IMR-90 (cell line): ENCODE results near the gene RAMP3. TPM values are rescaled to one million over a fixed set of nuclear protein-coding genes. Genes with fewer than 3 reads are reported as not detected.
"Not testable (repeated sequence)": the region's sequence is repeated elsewhere in the genome, so short reads cannot be mapped to it uniquely, and the experiment has no call there.

Experiments used
- ATAC-seq: fragments of 200-7000 bp; cut with Tn5 transposase; 2 replicates; pipeline ENCODE4 v1.9.1; 2020; ENCODE audit warnings: low read depth, mild to moderate bottlenecking, moderate library complexity
- BruUV-seq: library from RNA; stranded (reverse); fragments of 400-500 nt; replicated peaks from 2 replicates; lab custom pipeline; 2021; lab: Mats Ljungman, UMichigan
- CTCF ChIA-PET: fragments of 300-600 bp; formaldehyde crosslinking; extraction: SDS; loops from one replicate; lab custom pipeline; 2021; ENCODE audit warnings: antibody characterized with exemption; lab: Yijun Ruan, JAX
- POLR2A ChIA-PET: fragments of 300-600 bp; sonication (Branson Sonifier 250); formaldehyde crosslinking; loops from one replicate; lab custom pipeline; 2022; ENCODE audit warnings: antibody characterized with exemption; ENCODE audit not compliant: unreplicated experiment; lab: Charles Lee
- DNase-seq: peaks from one replicate; pipeline ENCODE4 v3.0.0; 2013
- H2AFZ ChIP-seq: replicated peaks from 2 replicates; pipeline ENCODE3; 2013; ENCODE audit warnings: low read length, mild to moderate bottlenecking; ENCODE audit not compliant: poor library complexity
- H2AK5ac ChIP-seq: 2 replicates; pipeline ENCODE4 v1.6.1; 2013; ENCODE audit warnings: low read depth, low read length, inconsistent platforms
- H2AK9ac ChIP-seq: replicated peaks from 2 replicates; pipeline ENCODE3; 2013; ENCODE audit warnings: mild to moderate bottlenecking, low read depth, low read length, moderate library complexity; ENCODE audit not compliant: poor library complexity
- H2BK120ac ChIP-seq: 2 replicates; pipeline ENCODE4 v1.6.1; 2013; ENCODE audit warnings: low read depth, low read length, inconsistent platforms
- H2BK15ac ChIP-seq: 3 replicates; pipeline ENCODE4 v1.6.1; 2013; ENCODE audit warnings: low read depth, low read length, inconsistent platforms
- H2BK20ac ChIP-seq: 2 replicates; pipeline ENCODE4 v1.6.1; 2013; ENCODE audit warnings: low read depth, mild to moderate bottlenecking, inconsistent platforms, low read length, moderate library complexity
- H2BK5ac ChIP-seq: 2 replicates; pipeline ENCODE4 v1.6.1; 2013; ENCODE audit warnings: mild to moderate bottlenecking, low read depth, low read length, inconsistent platforms; ENCODE audit not compliant: poor library complexity, severe bottlenecking
- H3K14ac ChIP-seq: replicated peaks from 2 replicates; pipeline ENCODE4 v1.6.1; 2013; ENCODE audit warnings: low read depth, low read length, inconsistent platforms
- H3K18ac ChIP-seq: 2 replicates; pipeline ENCODE4 v1.6.1; 2013; ENCODE audit warnings: low read depth, low read length, control low read depth
- H3K23ac ChIP-seq: 2 replicates; pipeline ENCODE4 v1.6.1; 2013; ENCODE audit warnings: low read depth, low read length, inconsistent platforms
- H3K27ac ChIP-seq: 2 replicates; pipeline ENCODE4 v1.5.1; 2013; ENCODE audit warnings: mild to moderate bottlenecking, control low read depth, low read length; ENCODE audit not compliant: insufficient read depth
- H3K27me3 ChIP-seq: 2 replicates; pipeline ENCODE4 v1.6.1; 2013; ENCODE audit warnings: low read length; ENCODE audit not compliant: control insufficient read depth, insufficient read depth
- H3K36me3 ChIP-seq: 2 replicates; pipeline ENCODE4 v1.6.1; 2013; ENCODE audit warnings: low read length, mixed read lengths; ENCODE audit not compliant: control insufficient read depth, insufficient read depth
- H3K4ac ChIP-seq: 2 replicates; pipeline ENCODE4 v1.6.1; 2013; ENCODE audit warnings: low read depth, low read length, inconsistent platforms
- H3K4me1 ChIP-seq: 2 replicates; pipeline ENCODE4 v1.6.1; 2013; ENCODE audit warnings: low read length, mixed read lengths; ENCODE audit not compliant: control insufficient read depth, insufficient read depth
- H3K4me2 ChIP-seq: 2 replicates; pipeline ENCODE4 v1.6.1; 2013; ENCODE audit warnings: low read depth, mild to moderate bottlenecking, control low read depth, low read length, moderate library complexity
- H3K4me3 ChIP-seq: 2 replicates; pipeline ENCODE4 v1.5.1; 2013; ENCODE audit warnings: low read depth, mild to moderate bottlenecking, control low read depth, low read length, moderate library complexity; ENCODE audit not compliant: insufficient read depth
- H3K56ac ChIP-seq: 2 replicates; pipeline ENCODE4 v1.6.1; 2013; ENCODE audit warnings: low read length, inconsistent platforms; ENCODE audit not compliant: insufficient read depth; ENCODE audit errors: extremely low read depth
- H3K79me1 ChIP-seq, 2 experiments: 2 replicates each; pipeline ENCODE4 v1.6.1; 2013; ENCODE audit warnings: low read length in 2 of 2, inconsistent platforms in 1 of 2, low read depth in 1 of 2
- H3K9ac ChIP-seq: 2 replicates; pipeline ENCODE4 v1.6.1; 2013; ENCODE audit warnings: low read depth, low read length, control low read depth
- H3K9me1 ChIP-seq: 2 replicates; pipeline ENCODE4 v1.6.1; 2013; ENCODE audit warnings: low read length, inconsistent platforms; ENCODE audit not compliant: insufficient read depth
- H3K9me3 ChIP-seq: 2 replicates; pipeline ENCODE4 v1.6.1; 2013; ENCODE audit warnings: low read length; ENCODE audit not compliant: control insufficient read depth, insufficient read depth
- H4K20me1 ChIP-seq: 2 replicates; pipeline ENCODE4 v1.6.1; 2013; ENCODE audit warnings: low read length, inconsistent platforms; ENCODE audit not compliant: insufficient read depth
- H4K5ac ChIP-seq: 2 replicates; pipeline ENCODE4 v1.6.1; 2013; ENCODE audit warnings: mild to moderate bottlenecking, low read depth, low read length, control low read depth
- H4K8ac ChIP-seq, 2 experiments: 2 replicates each; pipeline ENCODE4 v1.6.1; 2013; ENCODE audit warnings: low read depth in 2 of 2, low read length in 2 of 2, control low read depth in 1 of 2, inconsistent platforms in 1 of 2
- H4K91ac ChIP-seq: 2 replicates; pipeline ENCODE4 v1.6.1; 2013; ENCODE audit warnings: low read depth, low read length, inconsistent platforms; ENCODE audit not compliant: insufficient read depth
- WGBS, 2 experiments: methylation state at CpG; one replicate each; pipeline versions ENCODE4 v1.1.5 to v1.1.7; 2013; ENCODE audit warnings: missing lambda C conversion rate in 2 of 2; ENCODE audit not compliant: insufficient read length in 1 of 2; ENCODE audit errors: extremely low coverage in 2 of 2; 5-methylcytosine and 5-hydroxymethylcytosine counted together
- dilution Hi-C: fragments of 300-500 bp; cut with HindIII; formaldehyde crosslinking; loops from one replicate; pipeline ENCODE4 v1.14.3; 2018; ENCODE audit warnings: low sequenced_read_pairs; ENCODE audit not compliant: unreplicated experiment
- in situ Hi-C: fragments of 300-500 bp; cut with MboI; formaldehyde crosslinking; loops from 3 replicates; pipeline ENCODE4 v1.14.3; 2019; ENCODE audit warnings: low sequenced_read_pairs, inconsistent platforms, mixed read lengths
- intact Hi-C: fragments of 100-400 bp; cut with micrococcal nuclease; formaldehyde crosslinking; loops from 2 replicates; pipeline ENCODE4 v1.10.0; 2022
- polyA plus RNA-seq, 3 experiments: library from polyadenylated mRNA; depleted of rRNA; stranded (reverse); fragments of >200 nt; gene quantifications; 2 replicates each; pipeline ENCODE4 v1.2.3, GENCODE V29; 2012; ENCODE audit warnings: low replicate concordance in 1 of 3
- total RNA-seq: library from RNA; depleted of rRNA; stranded (reverse); fragments of >200 nt; gene quantifications from 2 replicates; pipeline ENCODE4 v1.2.3, GENCODE V29; 2012

Gene RAMP3
- total and polyA plus RNA-seq, 2 of the 4 experiments (the other 2 are of a cell fraction) = not detected

GRCh38 chr7:45209909-45210308, 52.3 kb downstream of the RAMP3 start:
- H4K8ac ChIP-seq, H2AK5ac ChIP-seq, H3K79me1 ChIP-seq, H3K4ac ChIP-seq, H2BK15ac ChIP-seq, BruUV-seq, intact Hi-C loops, H4K5ac ChIP-seq, in situ Hi-C loops, H2BK20ac ChIP-seq, H3K4me2 ChIP-seq, H3K9me3 ChIP-seq, H3K14ac ChIP-seq, H3K4me1 ChIP-seq, POLR2A ChIA-PET, H3K9me1 ChIP-seq, H4K20me1 ChIP-seq, H3K4me3 ChIP-seq, ATAC-seq, DNase-seq, H2AK9ac ChIP-seq, H3K27ac ChIP-seq, H3K9ac ChIP-seq, H3K36me3 ChIP-seq, H2BK5ac ChIP-seq, H4K91ac ChIP-seq, dilution Hi-C loops, H2AFZ ChIP-seq, H2BK120ac ChIP-seq, H3K23ac ChIP-seq, H3K56ac ChIP-seq, H3K18ac ChIP-seq: not testable (repeated sequence)
- CTCF ChIA-PET = interaction anchor here (0.6 kb wide), 1 partner anchor 29 kb away, joined by 8 read pairs; no protein-coding TSS in a partner anchor
- peaks cover 12% of the 10 kb centered on the region for H3K27me3 ChIP-seq
- no CpG with 5 or more reads among the region's 3 CpGs for WGBS, 2 experiments
